Measurements from ENCODE around the gene STK24. TPM values are rescaled to one million over a fixed set of nuclear protein-coding genes. Genes with fewer than 3 reads are reported as not detected.

STK24 gene
- total and polyA plus RNA-seq, 10 of the 15 experiments (the other 5 are each of a cell fraction or from before 2014, with no cell fraction given), result 7.5 to 115 (median 52.9) TPM

DNA sequence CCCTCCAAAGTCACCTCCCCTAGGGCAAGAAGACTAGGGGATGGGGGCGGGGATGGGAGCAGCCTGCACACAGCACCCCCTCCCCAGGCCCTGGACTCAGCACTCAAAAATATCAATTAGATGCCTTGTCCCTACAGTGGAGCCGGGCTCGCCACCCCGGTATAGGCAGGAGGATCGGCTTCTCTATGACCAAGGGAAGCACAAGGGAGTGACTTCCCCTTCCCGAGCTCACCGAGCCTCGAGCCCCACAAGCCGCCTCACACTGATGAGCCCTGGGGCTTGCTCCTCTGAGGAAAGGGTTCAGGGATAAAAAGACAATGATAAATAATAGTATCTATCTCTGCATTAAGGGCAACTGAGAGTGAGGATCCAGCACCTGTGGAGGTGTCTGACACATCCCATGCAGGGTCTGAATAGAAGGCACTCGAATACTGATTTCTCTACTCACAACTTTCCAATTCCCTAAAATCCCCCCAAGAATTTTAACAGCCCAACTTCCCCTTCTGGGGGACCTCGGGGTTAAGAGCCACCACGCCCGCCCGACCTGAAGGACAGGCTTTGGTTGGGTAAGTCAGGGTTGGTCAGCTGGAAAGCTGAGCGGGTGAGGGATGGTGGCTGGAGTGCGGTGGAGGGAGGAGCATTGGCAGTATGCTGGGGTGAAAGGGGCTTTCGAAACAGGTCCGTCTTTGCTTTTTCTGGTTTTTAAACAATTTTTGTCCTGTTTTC lies 51.3 kb downstream of the STK24 start:
- ChIA-PET POLR2A (interaction anchor here (0.9 to 2.1 kb wide), 5 partner anchors 12 to 47 kb away, joined by 3 to 6 read pairs (median 4); no protein-coding TSS in a partner anchor), SMC1A (ENCODE audit: uncharacterized antibody, unreplicated experiment) (interaction anchor here (0.9 to 1.8 kb wide), 7 partner anchors 9 to 30 kb away, joined by 3 to 10 read pairs (median 4); no protein-coding TSS in a partner anchor), RAD21 (ENCODE audit: unreplicated experiment) (interaction anchor here (0.8 to 1.7 kb wide), 6 partner anchors 10 to 127 kb away, joined by 3 to 5 read pairs (median 4); no protein-coding TSS in a partner anchor), CTCF (interaction anchor here (1.1 to 2.4 kb wide), 4 partner anchors 10 to 127 kb away, joined by 3 to 11 read pairs (median 4); no protein-coding TSS in a partner anchor)
- BruUV-seq (replicated peaks), result no TSS peak
- Histone ChIP-seq H3K27ac (ENCODE audit: control insufficient read depth, insufficient read depth) (peak overlapping the region; percentile 57), H2AFZ (ENCODE audit: control insufficient read depth, low read depth, low read length) (no peak overlapping the region), H3K4me3 (no peak overlapping the region), H3K36me3 (ENCODE audit: control insufficient read depth in 2 of 2, insufficient read depth in 2 of 2, low read length in 1 of 2) (no peaks in the 10 kb centered on the region; a peak in 1 of 4 replicates), H3K27me3 (replicated peaks in 1 of 2; ENCODE audit: control insufficient read depth in 2 of 2, insufficient read depth in 2 of 2, low read length in 1 of 2) (no peaks in the 10 kb centered on the region), H3K79me2 (ENCODE audit: control insufficient read depth, insufficient read depth, low read length) (peaks cover 99% of the 10 kb centered on the region), H3K4me1 (ENCODE audit: control insufficient read depth, insufficient read depth, low read length) (peaks cover 75% of the 10 kb centered on the region), H4K20me1 (ENCODE audit: control insufficient read depth, insufficient read depth) (peaks cover 15% of the 10 kb centered on the region; the same call in 1 of the 2 replicates), H3K9me3 (replicated peaks; ENCODE audit: control insufficient read depth, insufficient read depth, low read length) (no peaks in the 10 kb centered on the region), H3K4me2 (ENCODE audit: control insufficient read depth, insufficient read depth) (peak overlapping the region; percentile 10), H3K9ac (ENCODE audit: control insufficient read depth, insufficient read depth, low read length) (0 out of 2 replicates have a peak overlapping the region, but pooled peaks have one; percentile 28)
- 55% methylated on average over 18 of the region's 18 CpGs for WGBS (ENCODE audit: insufficient coverage, insufficient replicate concordance, low lambda C conversion rate, missing lambda C conversion rate)
- intact Hi-C loops (cut with micrococcal nuclease; ENCODE audit: unreplicated experiment), result no loop called here
- DNase-seq (ENCODE audit: low read depth, low spot score), result no peak
- peak; percentile 34 for ATAC-seq
- FAIRE-seq, result peak; percentile 52
- in situ Hi-C loops (cut with MboI), result no loop called here
- TF ChIP-seq RB1 (IDR thresholded peaks at IDR 0.05; ENCODE audit: borderline replicate concordance) (no peak), NR2C2 (IDR thresholded peaks at IDR 0.05; ENCODE audit: borderline replicate concordance, control insufficient read depth, insufficient read length, low read depth) (no peak), IRF4 (IDR thresholded peaks at IDR 0.05; ENCODE audit: low read depth, low read length) (no peak), HSF1 (IDR thresholded peaks at IDR 0.05; ENCODE audit: low read depth, low read length) (no peak), SP1 (IDR thresholded peaks at IDR 0.05; ENCODE audit: low read depth, low read length) (no peak), IKZF2 (IDR thresholded peaks at IDR 0.05) (0 out of 4 replicates have a peak, but pooled peaks of 1 of the 2 experiments have one; percentile 22), PRDM15 (CRISPR knock-in tag; IDR thresholded peaks at IDR 0.05) (no peak), NBN (IDR thresholded peaks at IDR 0.05) (no peak), SMARCA5 (IDR thresholded peaks at IDR 0.05) (no peak), NFYB (IDR thresholded peaks at IDR 0.05; ENCODE audit: insufficient read depth, low read depth, low read length) (no peak), ZBED1 (IDR thresholded peaks at IDR 0.05; ENCODE audit: borderline replicate concordance) (no peak), IKZF1 (conservative IDR thresholded peaks at IDR 0.05) (peak; percentile 32; the same call in 1 of the 2 replicates), SPI1 (IDR thresholded peaks at IDR 0.05; ENCODE audit: borderline replicate concordance, insufficient read depth, low read depth, low read length) (no peak), CHD2 (IDR thresholded peaks at IDR 0.05; ENCODE audit: borderline replicate concordance, low read depth, low read length) (no peak), ZNF207 (IDR thresholded peaks at IDR 0.05; ENCODE audit: borderline replicate concordance) (no peak), RUNX3 (IDR thresholded peaks at IDR 0.05; ENCODE audit: low read length) (peak; percentile 59), RFX5 (IDR thresholded peaks at IDR 0.05; ENCODE audit: low read depth, low read length) (no peak), NFIC (IDR thresholded peaks at IDR 0.05; ENCODE audit: low read depth, low read length) (no peak; the same call in 1 of the 2 replicates)
- TF ChIP-seq, protein P1, sequence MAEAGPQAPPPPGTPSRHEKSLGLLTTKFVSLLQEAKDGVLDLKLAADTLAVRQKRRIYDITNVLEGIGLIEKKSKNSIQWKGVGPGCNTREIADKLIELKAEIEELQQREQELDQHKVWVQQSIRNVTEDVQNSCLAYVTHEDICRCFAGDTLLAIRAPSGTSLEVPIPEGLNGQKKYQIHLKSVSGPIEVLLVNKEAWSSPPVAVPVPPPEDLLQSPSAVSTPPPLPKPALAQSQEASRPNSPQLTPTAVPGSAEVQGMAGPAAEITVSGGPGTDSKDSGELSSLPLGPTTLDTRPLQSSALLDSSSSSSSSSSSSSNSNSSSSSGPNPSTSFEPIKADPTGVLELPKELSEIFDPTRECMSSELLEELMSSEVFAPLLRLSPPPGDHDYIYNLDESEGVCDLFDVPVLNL (IDR thresholded peaks at IDR 0.05; ENCODE audit: low read depth, low read length), result no peak
